GM21723 (cell line): ENCODE results near the gene SLC7A6OS.

Experiments used
- ATAC-seq: cut with Tn5 transposase; IDR thresholded peaks from one replicate; pipeline ENCODE4 v1.9.1; 2021; ENCODE audit warnings: mild to moderate bottlenecking, moderate library complexity; ENCODE audit not compliant: unreplicated experiment

Gene SLC7A6OS

DNA sequence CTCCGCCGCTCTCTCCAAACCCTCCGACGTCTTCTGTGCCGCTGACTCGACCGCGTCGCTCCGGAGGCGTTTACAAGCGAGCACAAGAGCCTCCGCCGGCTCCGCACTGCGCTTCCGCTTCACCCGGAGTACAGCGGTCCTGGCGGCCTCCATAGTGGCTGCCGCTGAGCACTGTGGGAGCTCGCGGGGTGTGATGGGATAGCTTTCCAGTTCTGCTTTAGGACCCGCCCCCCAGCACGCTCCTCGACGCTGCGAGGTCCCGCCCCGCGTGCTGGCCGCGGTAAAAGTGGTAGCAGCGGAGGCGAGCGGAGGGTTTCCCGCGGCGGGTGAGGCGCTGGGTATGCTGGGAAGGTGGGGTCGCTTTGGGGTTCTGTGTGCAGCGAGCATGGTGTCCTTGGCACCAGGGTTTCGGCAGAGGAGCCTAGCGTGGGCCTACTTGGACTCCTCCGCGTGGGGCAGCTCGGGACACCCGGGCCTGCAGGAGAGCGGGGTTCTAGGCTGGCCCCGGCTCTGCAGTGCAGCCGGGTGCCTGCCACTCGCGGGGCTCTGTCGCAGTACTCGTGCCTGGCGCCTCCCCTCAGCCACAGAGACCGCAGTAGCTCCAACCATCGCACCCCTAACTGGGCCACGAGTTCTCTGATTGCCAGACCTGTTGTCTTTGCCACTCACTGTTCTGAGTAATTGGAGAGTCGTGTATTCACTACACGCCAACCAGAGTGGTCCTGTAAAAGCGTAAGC is at the start of gene SLC7A6OS, which contains the start of gene PRMT7:
Gene SLC7A6OS (minus strand): TSS at position 173 of the 738 bp plus-strand sequence. CDS start 20 bp downstream, at position 153.
Gene PRMT7 (plus strand): TSS at position 246 of the 738 bp plus-strand sequence. CDS start 4,961 bp downstream, outside the sequence.
- peak; percentile 98 for ATAC-seq

DNA sequence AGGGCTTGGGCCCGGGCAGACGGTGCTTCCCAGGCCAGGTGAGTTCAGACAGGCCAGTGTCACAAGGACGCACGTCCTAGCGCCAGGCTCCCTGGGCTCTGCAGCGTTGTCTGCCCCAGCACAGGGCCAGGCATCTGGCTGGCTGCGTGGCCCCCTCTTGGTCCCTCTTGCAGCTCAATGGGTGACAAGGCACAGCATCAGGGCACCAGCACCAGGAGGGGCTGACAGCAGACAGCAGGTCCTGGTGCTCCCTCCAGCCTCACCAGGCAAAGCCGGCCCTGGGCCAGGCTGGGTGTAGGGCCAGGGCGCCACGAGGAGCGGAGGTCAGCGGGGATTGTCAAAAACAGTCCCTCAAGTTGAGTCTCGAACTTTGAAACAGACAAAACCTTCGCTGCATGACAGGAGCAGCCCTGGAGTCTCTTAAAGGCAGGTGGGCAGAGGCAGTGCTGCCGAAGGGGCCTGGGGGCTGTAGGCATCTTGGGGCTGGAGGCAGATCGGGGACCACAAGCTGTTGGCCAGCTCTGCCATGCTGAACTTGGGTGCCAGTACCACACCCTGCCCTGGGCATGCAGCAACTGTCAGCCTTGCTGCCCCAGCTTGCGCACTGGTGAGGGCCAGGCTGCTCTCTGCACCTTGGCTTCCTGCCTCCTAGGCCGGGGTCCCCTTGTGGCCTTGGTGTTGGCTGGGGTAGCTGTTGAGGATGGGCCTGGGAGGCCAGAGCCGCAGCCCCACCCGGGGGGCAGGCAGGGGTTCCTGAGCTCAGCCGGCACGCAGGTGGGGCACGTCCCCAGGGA is 48.8 kb upstream of the SLC7A6OS start:
- no peak for ATAC-seq

DNA sequence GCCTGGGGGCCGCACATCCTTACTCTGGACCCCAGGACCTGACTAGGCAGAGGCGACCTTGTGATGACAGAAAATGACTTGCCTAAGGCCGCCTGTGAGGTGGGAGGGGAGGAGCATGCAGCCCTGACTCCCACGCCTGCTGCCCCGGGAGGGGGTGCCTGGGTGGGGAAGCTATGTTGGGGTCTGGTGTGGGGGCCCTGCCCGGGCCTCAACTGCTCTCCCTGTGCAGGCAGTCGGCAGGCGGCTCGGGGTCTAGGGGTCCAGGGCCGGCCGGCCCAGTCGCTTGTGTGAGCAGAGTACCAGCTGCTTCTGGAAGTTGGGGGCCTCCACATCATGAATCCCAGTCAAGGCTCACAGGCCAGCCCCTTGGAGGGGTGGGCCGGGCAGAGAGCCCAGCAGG is 48.2 kb upstream of the SLC7A6OS start:
- ATAC-seq, result no peak

DNA sequence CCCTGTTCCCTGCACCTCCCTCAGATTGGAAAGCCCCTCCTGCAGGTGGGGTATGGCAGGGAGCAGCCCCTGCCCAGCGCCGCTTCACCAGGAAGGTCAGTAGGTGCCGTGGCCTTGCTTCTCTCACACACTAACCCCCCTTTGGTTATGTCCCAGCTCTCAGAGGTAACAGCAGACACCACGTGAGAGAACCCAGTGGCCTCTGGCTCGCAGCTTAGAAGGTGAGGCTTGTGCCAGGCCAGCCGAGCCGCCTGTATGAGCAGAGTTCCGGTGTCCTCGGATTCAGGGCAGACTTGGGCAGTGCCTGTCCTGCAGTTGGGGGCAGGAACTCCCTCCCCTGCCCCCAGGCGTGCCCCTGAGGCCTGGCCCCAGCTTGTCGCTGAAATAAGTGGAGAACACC is 47.2 kb upstream of the SLC7A6OS start:
- no peak for ATAC-seq

DNA sequence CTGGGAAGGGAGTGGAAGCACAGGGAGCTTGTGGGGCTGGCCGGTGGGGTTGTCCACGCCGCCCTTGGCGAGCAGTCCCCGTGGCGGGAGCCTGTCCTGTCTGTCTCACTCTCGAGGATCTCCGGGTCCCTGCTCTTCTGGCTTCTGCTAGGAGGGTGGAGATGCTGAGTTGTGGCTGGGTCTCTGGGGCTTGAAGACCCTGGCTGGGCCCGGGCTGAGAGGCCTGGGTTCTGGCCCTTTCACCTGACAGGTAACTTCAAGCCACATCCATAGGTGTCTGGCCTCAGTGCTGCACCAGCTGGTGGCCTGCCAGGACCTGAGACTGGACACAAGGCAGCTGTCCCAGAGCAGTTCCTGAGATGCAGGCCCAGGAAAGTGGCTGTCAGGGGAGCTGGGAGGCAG is 46.8 kb upstream of the SLC7A6OS start:
- ATAC-seq, result no peak

DNA sequence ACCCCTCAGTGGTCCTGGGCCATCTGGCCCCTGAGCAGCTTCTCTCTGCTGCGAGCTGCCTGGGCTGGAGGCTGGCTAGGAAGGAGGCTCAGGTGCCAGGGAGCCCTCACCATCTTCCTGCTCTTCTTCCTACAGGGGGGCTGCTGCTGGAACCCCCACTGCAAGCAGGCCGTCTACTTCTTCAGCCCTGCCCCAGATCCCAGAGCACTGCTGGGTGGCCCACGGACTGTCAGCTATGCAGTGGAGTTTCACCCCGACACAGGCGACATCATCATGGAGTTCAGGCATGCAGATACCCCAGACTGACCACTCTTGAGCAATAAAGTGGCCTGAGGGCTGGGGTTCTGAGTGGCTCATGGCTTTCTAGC is 46.2 kb upstream of the SLC7A6OS start:
- ATAC-seq, result no peak

DNA sequence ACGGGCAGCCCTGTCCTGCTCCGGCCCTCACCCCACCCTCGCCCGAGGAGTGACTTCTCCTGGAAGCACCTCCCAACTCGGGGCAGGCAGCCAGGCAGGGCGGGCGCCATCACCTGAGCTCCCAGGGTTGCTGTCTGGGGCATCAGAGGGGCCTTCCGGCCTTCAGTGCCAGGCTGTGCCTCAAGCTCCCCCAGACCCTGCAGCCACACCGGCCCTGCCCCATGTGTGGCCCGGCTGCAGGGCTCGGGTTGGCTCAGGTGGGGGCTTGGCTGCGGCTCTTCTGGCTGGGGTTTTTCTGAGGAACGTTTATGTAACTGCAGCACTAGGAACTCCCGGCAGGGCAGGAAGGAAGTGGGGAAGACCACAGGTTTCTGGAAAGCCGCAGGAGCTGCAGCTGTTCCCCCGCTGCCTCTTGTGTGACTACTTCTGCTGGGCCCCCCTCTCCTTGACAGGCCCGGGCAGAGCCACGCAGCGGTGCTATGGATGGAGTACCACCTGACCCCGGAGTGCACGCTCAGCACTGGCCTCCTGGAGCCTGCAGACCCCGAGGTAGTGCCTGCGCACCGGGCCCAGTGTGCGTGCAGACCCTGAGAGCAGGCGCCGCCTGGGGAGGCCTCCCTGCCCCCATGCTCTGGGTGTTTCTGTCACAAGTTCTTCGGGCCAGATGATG is 45.6 kb upstream of the SLC7A6OS start:
- peak; percentile 88 for ATAC-seq

DNA sequence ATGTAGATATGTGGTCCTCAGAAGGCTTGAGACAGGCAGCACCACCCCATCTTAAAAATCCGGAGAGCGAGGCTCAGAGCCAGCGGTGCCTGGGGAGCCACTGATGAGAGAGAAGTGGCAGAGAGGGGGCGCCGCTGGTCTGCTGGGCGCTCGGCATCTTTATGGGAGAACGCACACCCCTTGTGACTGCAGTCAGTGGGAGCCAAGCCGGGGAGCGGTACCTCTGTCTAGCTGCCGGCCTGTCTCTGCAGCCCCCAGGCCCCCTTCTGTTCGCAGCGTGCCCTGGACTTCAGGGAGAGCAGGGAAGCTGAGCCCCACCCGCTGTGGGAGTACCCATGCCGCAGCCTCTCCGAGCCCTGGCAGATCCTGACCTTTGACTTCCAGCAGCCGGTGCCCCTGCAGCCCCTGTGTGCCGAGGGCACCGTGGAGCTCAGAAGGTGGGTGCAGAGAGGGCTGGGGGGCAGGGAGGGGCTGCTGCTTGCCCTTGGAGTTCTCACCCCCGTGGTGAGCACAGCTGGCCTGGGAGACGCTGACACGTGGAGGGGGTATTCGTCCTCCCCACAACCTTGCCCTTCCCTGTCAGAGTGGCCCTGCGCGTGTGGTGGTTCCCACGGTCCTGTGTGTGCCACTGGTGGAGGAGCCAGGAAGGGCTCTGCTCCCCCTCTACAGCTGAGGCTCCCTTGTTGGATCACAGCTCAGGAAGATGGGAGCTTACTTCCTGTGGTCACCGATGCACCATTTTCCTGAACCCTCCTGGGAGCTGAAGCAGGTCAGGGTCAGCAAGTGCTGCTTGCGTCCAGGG is 44.9 kb upstream of the SLC7A6OS start:
- no peak for ATAC-seq

DNA sequence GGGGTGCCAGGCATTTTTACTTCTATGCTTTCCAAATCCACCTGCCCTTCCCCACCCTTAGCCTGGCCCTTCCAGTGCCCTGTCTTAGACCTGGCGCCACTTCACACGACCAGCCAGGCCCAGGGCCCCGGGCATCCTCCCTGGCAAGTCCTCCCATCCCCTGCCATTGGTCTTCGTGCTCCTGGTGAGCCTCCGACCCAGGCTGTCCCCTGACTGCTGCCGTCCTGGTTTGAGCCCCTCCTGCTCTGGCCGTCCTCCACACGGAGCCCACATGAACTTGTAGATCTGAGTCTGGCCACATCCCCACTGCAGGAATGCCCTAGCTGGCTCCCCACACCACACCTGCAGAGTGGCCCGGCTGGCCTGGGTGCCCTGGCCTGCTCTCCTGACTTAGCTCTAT is 44.1 kb upstream of the SLC7A6OS start:
- no peak for ATAC-seq

DNA sequence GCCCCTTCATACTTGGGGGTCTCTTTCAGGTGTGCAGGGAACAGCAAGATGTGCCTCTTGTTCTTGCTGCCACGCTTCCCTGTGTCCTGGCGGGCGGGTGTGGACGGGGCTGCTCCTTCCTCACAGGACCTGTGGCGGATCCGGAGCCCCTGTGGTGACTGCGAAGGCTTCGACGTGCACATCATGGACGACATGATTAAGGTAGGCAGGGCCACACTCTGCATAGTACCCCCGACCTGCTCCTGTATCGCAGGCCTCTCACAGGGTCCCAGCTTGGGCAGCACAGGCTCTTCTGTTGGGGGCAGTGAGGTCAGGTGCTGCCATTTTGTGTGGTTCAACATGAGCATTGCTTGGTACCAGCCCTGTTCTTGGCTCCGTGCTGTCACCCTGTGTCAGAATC is 42.6 kb upstream of the SLC7A6OS start:
- no peak for ATAC-seq

DNA sequence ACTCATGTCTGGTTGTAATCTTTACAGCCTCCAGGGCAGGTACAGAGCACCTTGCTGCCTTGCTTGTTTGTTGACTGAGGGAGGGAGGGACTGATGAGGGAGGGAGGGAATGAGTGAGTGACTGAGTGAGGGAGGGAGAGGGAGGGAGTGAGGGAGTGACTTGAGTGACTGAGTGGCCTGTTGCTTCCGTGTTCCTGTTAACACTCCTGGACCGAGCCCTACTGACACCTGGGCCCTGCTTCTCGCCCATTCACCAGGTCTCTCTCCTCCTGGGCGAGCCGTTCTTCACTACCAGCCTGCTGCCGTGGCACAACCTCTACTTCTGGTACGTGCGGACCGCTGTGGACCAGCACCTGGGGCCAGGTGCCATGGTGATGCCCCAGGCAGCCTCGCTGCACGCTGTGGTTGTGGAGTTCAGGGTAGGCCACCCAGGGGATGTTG is 41.3 kb upstream of the SLC7A6OS start:
- no peak for ATAC-seq

DNA sequence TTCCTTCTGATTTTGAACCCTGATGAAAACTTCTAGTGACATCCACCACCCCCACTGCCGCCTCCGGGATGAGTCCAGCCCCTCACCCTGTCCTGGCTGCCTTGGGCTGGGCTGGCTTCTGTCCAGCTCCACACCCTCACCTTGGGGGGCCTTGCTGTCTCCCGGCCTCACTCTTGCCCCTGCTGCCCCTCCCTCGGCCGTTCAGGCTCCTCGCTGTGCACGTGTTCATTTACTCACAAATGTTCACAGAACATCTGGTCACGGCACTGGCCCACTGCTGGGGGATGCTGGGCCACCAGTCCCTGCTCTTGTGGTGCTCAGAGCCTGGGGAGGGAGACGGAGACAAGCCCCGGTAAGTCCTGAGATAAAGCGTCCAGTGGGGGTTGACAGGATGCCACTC is 40.7 kb upstream of the SLC7A6OS start:
- ATAC-seq, result no peak

DNA sequence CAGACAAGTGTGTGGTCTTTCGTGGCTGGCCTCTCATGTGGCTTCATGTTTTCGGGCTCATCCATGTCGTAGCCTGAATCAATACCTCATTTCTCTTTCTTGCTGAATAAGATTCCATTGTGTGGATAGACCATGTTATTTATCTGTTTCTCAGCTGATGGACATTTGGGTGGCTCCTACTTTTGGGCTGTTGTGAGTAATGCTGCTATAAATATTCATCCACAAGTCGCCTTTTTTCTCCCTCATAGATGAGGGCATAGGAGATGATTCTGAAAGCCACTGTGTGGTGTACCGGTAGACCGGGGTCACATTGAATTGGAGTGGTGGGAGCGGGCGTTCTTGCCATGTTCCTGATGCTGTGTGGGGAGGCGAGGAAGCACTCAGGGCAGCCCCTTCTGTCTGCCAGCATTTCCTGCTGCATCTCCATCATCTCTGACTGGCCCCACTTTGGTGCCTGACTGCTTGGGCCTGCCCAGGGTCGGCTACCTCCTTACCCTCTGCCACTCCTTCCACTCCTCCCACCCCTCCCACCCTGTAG is 40.1 kb upstream of the SLC7A6OS start:
- ATAC-seq, result no peak

DNA sequence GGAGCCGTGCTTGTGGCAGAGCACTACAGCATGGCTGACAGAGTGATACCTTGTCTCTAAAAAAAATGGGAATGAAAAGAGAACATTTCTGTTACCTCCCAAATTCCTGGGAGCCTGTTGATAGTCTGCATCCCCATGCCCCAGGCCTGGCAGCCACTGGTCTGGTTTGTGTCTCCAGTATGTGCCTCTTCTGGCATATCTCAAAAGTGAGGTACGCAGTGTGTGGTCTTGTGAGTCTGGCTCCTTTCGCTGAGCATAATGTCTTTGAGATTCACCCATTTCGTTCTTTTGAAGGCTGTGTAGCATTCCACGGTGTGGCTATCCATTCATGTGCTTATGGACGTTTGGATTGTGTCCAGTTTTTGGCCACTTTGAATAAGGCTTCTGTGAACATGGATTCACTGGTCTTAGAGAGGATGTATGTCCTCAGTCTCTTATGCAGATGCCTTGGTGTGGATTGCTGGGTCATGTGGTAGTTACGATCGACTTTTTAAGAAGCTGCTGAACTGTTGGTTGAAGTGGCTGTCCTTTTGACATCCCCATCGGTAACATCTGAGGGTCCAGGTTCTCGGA is 39.2 kb upstream of the SLC7A6OS start:
- ATAC-seq, result no peak

DNA sequence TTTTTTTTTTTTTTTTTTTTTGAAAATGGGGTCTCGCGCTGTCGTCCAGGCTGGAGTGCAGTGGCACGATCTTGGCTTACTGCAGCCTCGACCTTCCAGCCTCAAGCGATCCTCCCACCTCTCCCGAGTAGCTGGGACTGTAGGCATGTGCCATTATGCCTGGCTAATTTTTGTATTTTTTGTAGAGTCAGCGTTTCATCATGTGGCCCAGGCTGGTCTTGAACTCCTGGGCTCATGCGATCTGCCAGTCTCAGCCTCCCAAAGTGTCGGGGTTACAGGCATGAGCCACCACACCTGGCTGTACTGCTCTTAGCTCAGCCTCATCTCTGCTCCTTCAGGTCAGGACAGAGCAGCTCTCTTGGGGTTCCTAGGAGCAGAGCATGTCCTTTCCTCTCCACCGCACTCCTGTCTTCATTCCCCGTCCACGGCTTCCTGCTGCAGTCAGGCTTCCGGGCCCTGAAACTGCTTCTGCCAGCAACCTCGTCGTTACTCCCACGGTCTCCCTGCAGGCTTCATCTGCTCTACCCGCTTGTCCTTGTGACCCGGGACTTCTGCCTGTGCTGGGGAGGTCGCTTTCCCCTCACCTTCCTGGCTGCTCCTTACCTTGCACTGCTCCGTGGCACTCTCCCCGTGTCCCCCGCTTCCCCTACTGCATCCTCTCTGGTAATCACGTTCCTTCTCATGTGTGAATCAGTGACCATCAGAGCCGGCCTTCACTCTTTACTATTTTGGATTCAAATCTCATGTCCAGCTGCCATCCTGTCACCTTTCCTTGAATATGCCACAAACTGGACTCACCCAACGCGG is 38.1 kb upstream of the SLC7A6OS start:
- ATAC-seq, result no peak

DNA sequence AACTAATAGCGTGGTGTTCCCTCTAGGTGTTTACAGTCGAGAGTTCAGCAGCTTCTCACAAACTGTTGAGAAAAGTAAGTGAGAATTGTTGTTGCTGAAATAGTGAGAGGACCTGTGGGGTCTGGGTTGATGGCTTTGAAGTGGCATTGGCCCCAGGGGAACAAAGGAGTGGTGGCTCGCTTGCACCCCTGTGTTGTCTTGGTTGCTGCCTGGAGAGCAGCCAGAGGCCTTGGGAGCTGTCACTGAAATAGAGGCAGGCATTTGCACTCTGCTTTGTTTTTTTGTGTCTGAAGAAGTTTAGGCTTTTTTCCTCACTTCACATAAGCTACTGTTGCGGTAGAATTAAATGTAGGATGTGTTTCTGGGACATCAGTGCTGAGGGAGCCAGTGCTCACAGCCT is 36.9 kb upstream of the SLC7A6OS start:
- no peak for ATAC-seq

DNA sequence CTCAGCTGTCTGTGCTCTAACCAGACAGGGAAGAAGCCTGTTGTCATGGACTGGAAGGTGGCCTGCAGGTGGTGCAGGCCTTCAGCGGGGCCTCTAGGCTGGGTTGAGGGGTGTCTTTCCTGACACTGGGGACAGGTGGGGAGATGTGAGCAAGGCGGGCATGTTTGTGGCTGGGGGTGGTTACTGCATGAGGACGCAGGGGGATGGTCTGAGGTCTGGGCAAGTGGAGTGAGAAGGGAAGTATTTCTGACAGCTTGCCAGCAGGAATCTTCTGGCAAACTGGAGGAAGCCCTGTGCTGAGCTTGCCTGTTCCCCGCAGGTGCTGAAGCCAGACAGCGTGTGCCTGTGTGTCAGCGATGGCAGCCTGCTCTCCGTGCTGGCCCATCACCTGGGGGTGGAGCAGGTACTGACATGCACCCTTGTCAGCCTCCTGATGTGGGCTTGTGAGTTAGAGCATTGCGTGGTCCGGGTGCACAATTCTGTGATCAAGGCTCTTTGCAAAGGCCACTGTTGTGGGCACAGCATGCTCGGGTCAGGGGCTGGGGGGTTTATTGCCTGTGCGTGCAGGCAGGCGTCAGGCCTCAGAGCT is 36.2 kb upstream of the SLC7A6OS start:
- no peak for ATAC-seq

DNA sequence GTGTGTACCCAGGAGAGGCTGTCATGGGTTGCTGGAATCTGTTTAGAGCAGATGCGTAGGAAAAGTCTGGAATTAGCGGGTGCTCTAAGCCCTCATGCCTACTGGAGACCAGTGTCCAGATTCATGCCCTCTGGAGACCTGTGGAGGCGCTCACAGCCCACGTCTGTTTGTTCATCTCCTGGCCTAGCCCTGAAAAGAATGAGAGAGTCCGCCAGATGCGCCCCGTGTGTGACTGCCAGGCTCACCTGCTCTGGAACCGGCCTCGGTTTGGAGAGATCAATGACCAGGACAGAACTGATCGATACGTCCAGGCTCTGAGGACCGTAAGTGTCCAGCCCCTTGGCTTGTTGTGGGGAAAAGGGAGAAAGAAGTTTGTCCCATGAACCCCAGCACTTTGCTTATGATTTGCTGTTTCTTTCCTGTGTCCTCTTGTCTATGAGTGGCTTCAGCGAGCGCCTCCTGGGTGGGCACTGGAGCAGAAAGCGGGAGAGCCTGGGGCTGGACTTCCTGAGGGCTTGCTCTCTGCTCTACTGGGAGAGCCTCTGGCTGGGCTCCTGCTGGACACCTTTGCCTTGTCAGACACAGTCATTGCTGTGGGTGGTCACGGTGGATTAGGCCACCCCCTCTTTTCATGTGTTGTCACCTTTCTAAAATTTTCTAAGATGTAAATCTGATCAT is 35.4 kb upstream of the SLC7A6OS start:
- no peak for ATAC-seq
